ENCODE results near the gene FCSK. TPM values are rescaled to one million over a fixed set of nuclear protein-coding genes. Genes with fewer than 3 reads are reported as not detected.

The FCSK gene
- total and polyA plus RNA-seq, 2 of the 8 experiments (the other 6 are each of a cell fraction or from before 2014, with no cell fraction given), result 4.6 to 5.1 TPM

GRCh38 chr16:70523076-70523742 is 68.8 kb downstream of the FCSK start, which contains the start of gene COG4:
Gene COG4, minus strand, starts transcription at chr16:70523554. Its CDS starts 11 bp downstream, at chr16:70523543.
- Histone ChIP-seq H3K23me2 (ENCODE audit: low read depth, low read length) (peaks cover 6% of the 10 kb centered on the region; the same call in 1 of the 2 replicates), H4K91ac (replicated peaks; ENCODE audit: insufficient read length, low read length) (no peak within 1 kb of the TSS), H3K27me3 (replicated peaks in 1 of 4; ENCODE audit: control insufficient read depth in 3 of 4, extremely low read depth in 1 of 4, insufficient read depth in 3 of 4, low read length in 3 of 4) (no peaks in the 10 kb centered on the region), H2BK120ac (replicated peaks; ENCODE audit: low read depth, low read length) (peak within 1 kb of the TSS; percentile 7), H2BK20ac (ENCODE audit: low read length) (no peak within 1 kb of the TSS), H3K14ac (ENCODE audit: insufficient read length) (no peak within 1 kb of the TSS), H3K56ac (replicated peaks; ENCODE audit: insufficient read length, low read depth, low read length) (peak within 1 kb of the TSS; percentile 89), H3K4me3 (ENCODE audit: extremely low read depth in 1 of 4, insufficient read depth in 2 of 4, low read depth in 3 of 4, low read length in 4 of 4) (peak within 1 kb of the TSS; percentile 88 to 96 (median 91)), H3K27ac (ENCODE audit: low read depth, low read length) (peak within 1 kb of the TSS; percentile 91), H3K4ac (replicated peaks; ENCODE audit: insufficient read length, low read depth, low read length) (peak within 1 kb of the TSS; percentile 69), H3K79me2 (ENCODE audit: control insufficient read depth in 1 of 2, insufficient read depth in 2 of 2, low read length in 2 of 2) (peaks cover 35 to 57% of the 10 kb centered on the region in 2 experiments), H2AK5ac (ENCODE audit: low read depth, low read length) (peak within 1 kb of the TSS; percentile 55; the same call in 1 of the 2 replicates), H3K9ac (replicated peaks in 1 of 4; ENCODE audit: extremely low read depth in 1 of 4, low read depth in 3 of 4, low read length in 3 of 4) (peak within 1 kb of the TSS; percentile 90 to 97 (median 96)), H3K9me3 (ENCODE audit: insufficient read depth in 2 of 2, low read depth in 1 of 2, low read length in 1 of 2) (no peaks in the 10 kb centered on the region), H2BK5ac (ENCODE audit: low read depth, low read length) (peak within 1 kb of the TSS; percentile 82), H4K8ac (ENCODE audit: extremely low read depth, insufficient read depth, low read length) (peak within 1 kb of the TSS; percentile 99), H2BK15ac (ENCODE audit: low read length) (no peak within 1 kb of the TSS), H3K4me1 (replicated peaks in 1 of 4; ENCODE audit: control insufficient read depth in 3 of 4, insufficient read depth in 4 of 4, low read length in 3 of 4) (peaks cover 0 to 4% (median 3%) of the 10 kb centered on the region in 4 experiments; a peak in 5 of 7 replicates), H4K20me1 (replicated peaks in 1 of 2; ENCODE audit: control insufficient read depth in 1 of 2, insufficient read depth in 2 of 2, low read length in 2 of 2) (peaks cover 4 to 9% of the 10 kb centered on the region in 2 experiments), H4K5ac (ENCODE audit: insufficient read length, low read depth, low read length) (peak within 1 kb of the TSS; percentile 93), H3K23ac (ENCODE audit: insufficient read length) (no peak within 1 kb of the TSS), H3K18ac (ENCODE audit: extremely low read depth, low read length) (peak within 1 kb of the TSS; percentile 33), H3K4me2 (ENCODE audit: insufficient read depth in 1 of 2, low read depth in 2 of 2, low read length in 2 of 2) (peak within 1 kb of the TSS; percentile 84 to 93), H3K36me3 (ENCODE audit: control insufficient read depth in 2 of 4, insufficient read depth in 4 of 4, low read length in 3 of 4) (peaks cover 9 to 27% (median 16%) of the 10 kb centered on the region in 4 experiments), H2AFZ (ENCODE audit: low read length) (0 out of 2 replicates have a peak within 1 kb of the TSS, but pooled peaks have one; percentile 7), H2BK12ac (ENCODE audit: low read depth, low read length) (no peak within 1 kb of the TSS; the same call in 1 of the 2 replicates), H3K79me1 (ENCODE audit: low read depth, low read length) (no peaks in the 10 kb centered on the region; the same call in 1 of the 2 replicates)
- FAIRE-seq, result no peak
- CTCF ChIA-PET (ENCODE audit: partially characterized antibody), result interaction anchor here (0.7 to 1.5 kb wide), 6 partner anchors 23 to 142 kb away, joined by 3 to 4 read pairs (median 3); no protein-coding TSS in a partner anchor
- POLR2A ChIA-PET (ENCODE audit: partially characterized antibody), result interaction anchor here (0.6 to 4.3 kb wide), 38 partner anchors 8 to 272 kb away, joined by 3 to 27 read pairs (median 5); partner anchors contain the start of genes DDX19A, EXOSC6 and ST3GAL2
- 3% methylated on average over 36 of the region's 36 CpGs; no CpG with 5 or more reads in 1 of the 2 experiments for WGBS, 2 experiments (ENCODE audit: extremely low coverage in 1 of 2, insufficient coverage in 1 of 2, insufficient read length in 1 of 2, insufficient replicate concordance in 2 of 2, low coverage in 1 of 2, low lambda C conversion rate in 2 of 2, missing lambda C conversion rate in 1 of 2)
- DNase-seq (ENCODE audit: low read depth in 1 of 2, low spot score in 2 of 2), result peak; percentile 59 to 88
- peak; percentile 26; the same call in 1 of the 2 replicates for TF ChIP-seq E2F6 (IDR thresholded peaks at IDR 0.05)
- peak; percentile 99 for TF ChIP-seq SP4 (IDR thresholded peaks at IDR 0.05; ENCODE audit: low read length)
- no peak for TF ChIP-seq CHD2 (IDR thresholded peaks at IDR 0.05; ENCODE audit: low read length)
- peak in 1 of 2 experiments; percentile 36; a peak in 2 of 3 replicates for TF ChIP-seq POLR2A (IDR thresholded peaks at IDR 0.05; ENCODE audit: control extremely low read depth in 1 of 2, low read depth in 2 of 2, low read length in 2 of 2)
- TF ChIP-seq KDM4A (IDR thresholded peaks at IDR 0.05; ENCODE audit: low read depth, low read length, severe bottlenecking), result peak; percentile 50
- 0 out of 2 replicates have a peak, but pooled peaks have one; percentile 9 for TF ChIP-seq GABPA (IDR thresholded peaks at IDR 0.05; ENCODE audit: borderline replicate concordance, insufficient read depth, low read length)
- TF ChIP-seq TAF7 (optimal IDR thresholded peaks at IDR 0.05; ENCODE audit: borderline replicate concordance, low read depth, low read length), result peak; percentile 54
- no peak for TF ChIP-seq BCL11A (IDR thresholded peaks at IDR 0.05; ENCODE audit: low read depth in 2 of 2, low read length in 2 of 2)
- TF ChIP-seq HDAC2 (IDR thresholded peaks at IDR 0.05; ENCODE audit: borderline replicate concordance in 1 of 2, low read depth in 2 of 2, low read length in 2 of 2), result peak in 1 of 2 experiments; percentile 97; a peak in 2 of 4 replicates
- peak; percentile 49 for TF ChIP-seq ASH2L (IDR thresholded peaks at IDR 0.05; ENCODE audit: low read length)
- peak; percentile 98 for TF ChIP-seq KDM5A (IDR thresholded peaks at IDR 0.05; ENCODE audit: low read length)
